CD4-positive, alpha-beta T cell treated with Interleukin-2 at 100 ng/mL for 4 hours (primary cell): Measurements from ENCODE around the gene KIF1A.

Source experiments
- DNase-seq: peaks from one replicate; pipeline ENCODE4 v3.0.0-alpha.2; 2020; ENCODE audit warnings: low spot score

KIF1A gene

DNA sequence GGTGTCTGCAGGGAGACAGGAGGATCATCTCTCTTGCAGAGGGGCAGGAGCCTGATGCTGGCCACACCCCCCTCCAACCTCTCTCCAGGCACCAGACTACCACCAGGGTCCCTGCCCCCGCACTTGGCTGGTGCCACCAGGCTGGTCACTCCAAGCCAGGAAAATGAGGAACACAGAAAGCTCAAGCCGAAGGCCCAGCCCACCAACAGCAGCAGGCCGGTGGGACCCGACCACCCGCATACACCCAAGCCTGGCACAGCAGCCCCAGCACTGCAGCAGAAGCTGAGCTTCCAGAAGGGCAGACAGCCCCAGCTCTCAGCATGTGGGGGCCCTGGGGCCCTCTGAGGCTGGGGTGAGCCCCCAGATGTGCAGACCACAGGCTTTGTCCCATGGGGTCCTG, 52.7 kb downstream of the KIF1A start:
- DNase-seq: no peak

- no peak for DNase-seq
These were observed 53.9 kb downstream of the KIF1A start for GRCh38 chr2:240766072-240766471.

- DNase-seq: no peak
These were observed 55.0 kb downstream of the KIF1A start for GRCh38 chr2:240765007-240765406.

DNA sequence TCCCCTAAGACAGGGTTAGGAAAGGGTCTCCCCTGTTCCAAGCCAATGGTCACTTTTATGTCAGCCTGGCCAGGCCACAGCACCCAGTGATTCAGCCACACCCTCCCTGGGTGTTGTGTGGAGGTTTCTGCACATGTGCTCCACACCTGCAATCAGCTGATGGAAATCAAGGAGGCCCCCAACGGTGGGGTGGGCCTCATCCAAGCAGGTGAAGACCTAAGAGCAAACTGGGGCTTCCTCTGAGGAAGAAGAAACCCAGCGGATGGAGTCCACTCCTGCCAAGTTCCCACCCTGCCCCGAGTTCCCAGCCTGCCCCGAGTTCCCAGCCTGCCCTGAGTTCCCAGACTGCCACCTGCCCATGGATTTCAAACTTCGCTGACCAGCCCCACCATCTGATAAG, 55.4 kb downstream of the KIF1A start:
- no peak for DNase-seq

DNA sequence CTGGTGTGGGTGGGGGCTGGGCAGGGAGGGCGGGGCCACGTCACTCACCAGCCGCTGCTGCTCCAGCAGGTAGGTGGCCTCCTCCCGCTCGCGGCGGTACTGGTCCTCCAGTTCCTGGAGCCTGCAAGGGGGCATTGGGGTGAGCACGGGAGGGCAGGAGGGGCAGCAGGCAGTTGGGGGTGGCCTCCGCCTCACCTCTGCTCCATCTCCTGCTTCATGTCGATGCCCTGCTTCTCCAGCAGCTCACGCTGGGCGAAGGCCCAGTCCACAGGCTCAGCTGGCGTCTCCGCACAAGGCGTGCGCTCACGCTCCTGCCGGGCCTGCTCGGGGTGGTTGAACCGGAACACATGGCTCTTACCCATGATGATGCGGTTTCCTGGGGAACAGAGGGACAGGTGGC, 57.0 kb downstream of the KIF1A start:
- no peak for DNase-seq

GRCh38 chr2:240762249-240762648, 57.8 kb downstream of the KIF1A start:
- no peak for DNase-seq

DNA sequence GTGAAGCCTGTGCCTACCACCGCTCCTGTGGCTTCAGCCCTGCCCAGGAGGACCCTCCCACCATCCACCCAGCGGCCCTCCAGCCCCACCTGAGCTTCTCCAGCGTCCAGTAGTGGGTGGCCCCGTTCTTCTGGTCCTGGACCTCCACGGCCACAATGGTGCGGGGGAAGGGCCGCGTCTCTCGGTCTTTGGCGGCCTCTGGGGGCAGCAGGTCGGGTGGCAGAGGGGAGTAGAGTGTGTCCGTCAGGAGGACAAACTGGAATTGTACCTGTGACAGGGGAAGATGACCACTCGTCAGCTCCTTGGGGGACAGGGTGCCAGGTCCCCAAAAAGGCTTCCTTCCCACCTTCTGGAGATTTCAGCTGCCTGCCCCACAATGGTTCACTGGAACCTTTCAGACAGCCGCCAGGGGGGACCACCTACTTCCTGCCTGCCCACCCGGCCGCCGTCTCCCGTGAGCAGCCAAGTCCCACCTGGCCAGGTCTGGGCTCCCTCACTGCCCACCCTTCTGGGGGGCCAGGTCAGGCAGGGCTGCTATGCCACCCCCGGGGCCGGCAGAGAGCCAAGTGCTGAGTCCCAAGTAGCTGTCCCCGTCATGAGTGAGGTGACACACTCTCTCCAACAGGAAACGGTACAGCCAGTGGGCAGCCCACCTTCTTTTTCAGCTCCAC, 59.3 kb downstream of the KIF1A start:
- no peak for DNase-seq

- DNase-seq: no peak
These were observed 59.9 kb downstream of the KIF1A start for GRCh38 chr2:240760121-240760520.

- no peak for DNase-seq
These were observed 60.6 kb downstream of the KIF1A start for GRCh38 chr2:240759459-240759858.

DNA sequence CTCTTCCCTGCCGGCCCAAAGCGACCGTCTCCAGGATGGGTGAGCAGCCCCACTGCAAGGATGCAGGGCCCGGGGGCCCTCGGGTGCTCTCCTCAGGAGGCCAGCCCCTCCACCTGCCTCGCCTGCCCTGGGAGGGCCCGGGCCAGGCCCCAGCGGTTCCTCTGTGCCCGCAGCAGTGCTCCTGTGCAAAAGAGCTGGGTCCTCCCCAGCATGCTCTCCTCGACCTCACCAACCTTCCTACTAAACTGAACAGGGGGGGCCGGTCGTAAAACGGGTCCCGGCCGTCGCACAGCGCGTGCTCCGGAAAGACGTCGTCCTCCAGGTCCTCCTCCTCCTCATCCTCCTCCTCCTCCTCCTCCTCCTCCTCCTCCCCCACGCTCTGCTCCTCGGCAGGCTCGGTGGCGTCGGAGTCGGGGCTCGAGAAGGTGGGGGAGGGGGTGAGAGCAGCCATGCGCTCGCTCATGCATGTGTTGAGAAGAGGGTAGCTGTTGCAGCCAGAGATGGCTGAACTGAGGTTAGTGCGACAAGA, 62.9 kb downstream of the KIF1A start:
- DNase-seq: no peak

- DNase-seq: no peak
These were observed 67.8 kb downstream of the KIF1A start for GRCh38 chr2:240752209-240752608.

DNA sequence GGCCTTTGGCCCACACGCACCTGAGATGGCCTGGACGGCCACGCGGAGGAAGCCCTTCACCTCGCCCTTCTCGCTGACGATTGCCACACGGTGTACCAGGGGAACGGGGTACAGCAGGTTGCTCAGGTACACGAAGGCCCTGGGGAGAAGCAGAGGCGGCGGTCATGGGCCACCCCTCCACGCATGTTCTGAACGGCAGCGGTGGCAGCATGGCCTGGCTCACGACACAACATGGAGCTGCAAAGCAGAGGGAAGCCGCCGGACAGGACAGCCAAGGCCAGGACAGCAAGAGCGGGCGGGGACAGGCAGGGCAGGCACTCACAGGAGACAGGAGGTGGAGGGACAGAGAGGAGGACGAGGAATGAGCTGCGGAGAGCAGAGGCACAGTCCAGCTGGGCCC, 69.6 kb downstream of the KIF1A start:
- no peak for DNase-seq

- DNase-seq: no peak
These were observed 70.5 kb downstream of the KIF1A start for GRCh38 chr2:240749516-240749915.

GRCh38 chr2:240747256-240747655, 72.8 kb downstream of the KIF1A start:
- DNase-seq: no peak

DNA sequence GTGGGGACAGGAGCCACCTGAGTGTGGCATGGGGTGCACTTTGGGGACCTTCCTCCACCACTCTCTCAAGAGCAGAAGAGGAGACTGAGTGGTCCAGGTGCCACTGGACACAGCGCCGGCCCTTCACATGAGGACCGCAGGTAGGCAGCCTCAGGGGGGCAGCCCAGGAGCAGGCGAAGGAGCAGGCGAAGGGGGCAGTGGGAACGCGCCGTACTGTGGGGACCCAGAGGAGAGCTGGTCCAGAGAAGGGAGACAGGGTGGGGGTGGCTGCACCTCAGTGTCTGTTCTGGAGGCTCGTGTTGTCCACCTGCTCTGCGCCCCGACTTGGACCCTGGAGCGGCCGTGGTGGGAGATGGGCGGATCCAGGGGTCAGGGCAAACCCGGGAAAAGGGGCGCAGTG, 73.3 kb downstream of the KIF1A start:
- no peak for DNase-seq

GRCh38 chr2:240745962-240746361, 74.1 kb downstream of the KIF1A start:
- no peak for DNase-seq

DNA sequence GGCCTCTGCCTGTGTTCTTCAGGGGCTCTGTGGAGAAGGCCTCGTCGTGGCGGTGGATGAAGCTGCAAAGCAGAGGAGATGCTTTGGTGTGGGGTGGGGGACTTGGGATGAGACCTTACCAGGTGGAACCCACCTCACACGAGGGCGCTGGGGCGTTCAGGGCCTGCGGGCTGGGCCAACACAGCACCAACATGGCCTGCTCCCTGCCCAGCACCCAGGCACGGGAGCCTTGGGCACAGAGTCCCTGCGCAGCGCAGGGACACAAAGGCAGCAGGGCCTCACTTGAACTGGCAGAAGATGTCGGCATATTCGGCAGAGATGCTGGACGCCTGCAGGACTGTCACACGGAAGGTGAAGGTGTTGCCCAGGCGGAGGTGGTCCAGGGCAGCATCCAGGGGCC, 74.6 kb downstream of the KIF1A start:
- no peak for DNase-seq

DNA sequence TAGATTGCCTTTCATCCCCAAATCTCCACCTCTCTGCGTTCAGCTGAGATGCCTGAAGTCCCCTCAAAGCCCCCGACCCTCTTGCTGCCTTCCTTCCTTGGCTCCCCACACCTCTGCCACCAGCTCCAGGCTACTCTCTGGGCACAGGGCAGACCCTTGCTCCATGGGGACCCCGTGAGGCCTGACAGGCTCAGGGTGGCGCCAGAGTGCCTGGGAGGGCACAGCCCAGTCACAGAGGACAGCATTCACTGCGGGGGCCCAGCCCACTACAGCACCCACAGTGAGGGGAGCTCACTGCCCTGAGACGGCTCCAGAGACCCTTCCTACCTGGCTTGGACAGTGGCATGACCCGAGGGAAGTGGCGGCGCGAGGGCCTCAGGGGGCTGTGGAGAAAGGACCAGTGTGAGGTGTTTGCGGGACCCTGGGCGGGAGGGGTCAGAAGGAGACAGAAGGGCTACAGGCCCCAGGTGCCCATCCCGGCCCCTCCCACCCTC, 77.4 kb downstream of the KIF1A start:
- DNase-seq: no peak

GRCh38 chr2:240741091-240741490, 78.9 kb downstream of the KIF1A start:
- no peak for DNase-seq

DNA sequence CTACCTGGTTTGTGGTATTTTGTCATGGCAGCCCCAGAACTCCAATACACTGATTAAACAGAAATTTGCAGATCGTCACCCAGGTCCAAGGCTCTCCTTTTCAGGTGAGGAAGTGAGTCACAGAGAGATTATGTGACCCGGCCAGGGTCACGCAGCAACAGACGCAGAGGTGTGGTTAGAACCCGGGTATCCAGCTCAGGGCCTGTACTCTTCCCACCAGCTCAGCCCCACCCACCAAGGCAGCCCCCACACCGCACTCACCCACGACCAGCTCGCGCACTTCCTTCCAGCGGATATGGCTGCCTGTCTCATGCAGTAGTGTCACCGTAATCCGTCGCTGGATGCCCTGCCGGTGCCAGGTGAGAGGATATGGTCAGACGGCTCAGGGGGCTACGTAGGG, 80.2 kb downstream of the KIF1A start:
- DNase-seq: peak; percentile 22

DNA sequence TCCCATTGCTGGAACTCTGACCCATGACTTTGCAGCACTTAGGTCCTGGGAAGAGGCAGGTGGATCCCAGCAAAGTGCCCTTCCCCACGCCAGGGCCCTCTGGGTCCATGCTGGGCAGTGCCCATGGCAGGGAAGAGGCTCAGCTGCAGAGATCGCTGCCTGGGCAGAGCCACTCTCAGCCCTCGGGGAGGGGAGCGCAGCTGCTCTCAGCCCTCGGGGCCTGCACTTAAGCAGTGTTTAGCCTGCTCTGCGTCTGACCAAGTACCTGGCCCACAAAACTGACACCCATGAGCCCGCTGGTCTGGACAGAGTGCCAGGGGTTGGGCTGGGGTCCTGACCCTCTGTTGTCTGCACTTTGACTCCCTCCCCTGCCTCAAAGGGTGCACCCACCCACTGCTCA, 82.1 kb downstream of the KIF1A start:
- no peak for DNase-seq

DNA sequence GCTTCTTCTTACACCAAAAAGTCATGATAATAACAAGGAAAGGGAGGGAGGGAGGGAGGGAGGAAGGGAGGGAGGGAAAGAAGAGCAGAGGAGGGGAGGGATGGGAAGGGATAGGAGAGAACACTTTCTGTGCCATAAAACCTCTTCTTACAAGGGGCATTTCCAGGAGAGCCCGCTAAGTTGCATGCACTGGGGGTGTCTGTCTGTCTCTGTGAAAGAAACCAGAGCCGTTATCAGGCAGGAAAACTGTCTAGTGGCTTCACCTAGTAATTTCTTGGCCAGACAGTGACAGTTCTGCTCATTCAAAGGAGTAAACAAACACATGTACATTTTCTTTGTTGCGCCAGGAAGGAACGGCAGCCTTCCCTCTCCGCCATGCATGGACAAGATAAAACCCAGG, 82.5 kb downstream of the KIF1A start:
- DNase-seq: no peak

DNA sequence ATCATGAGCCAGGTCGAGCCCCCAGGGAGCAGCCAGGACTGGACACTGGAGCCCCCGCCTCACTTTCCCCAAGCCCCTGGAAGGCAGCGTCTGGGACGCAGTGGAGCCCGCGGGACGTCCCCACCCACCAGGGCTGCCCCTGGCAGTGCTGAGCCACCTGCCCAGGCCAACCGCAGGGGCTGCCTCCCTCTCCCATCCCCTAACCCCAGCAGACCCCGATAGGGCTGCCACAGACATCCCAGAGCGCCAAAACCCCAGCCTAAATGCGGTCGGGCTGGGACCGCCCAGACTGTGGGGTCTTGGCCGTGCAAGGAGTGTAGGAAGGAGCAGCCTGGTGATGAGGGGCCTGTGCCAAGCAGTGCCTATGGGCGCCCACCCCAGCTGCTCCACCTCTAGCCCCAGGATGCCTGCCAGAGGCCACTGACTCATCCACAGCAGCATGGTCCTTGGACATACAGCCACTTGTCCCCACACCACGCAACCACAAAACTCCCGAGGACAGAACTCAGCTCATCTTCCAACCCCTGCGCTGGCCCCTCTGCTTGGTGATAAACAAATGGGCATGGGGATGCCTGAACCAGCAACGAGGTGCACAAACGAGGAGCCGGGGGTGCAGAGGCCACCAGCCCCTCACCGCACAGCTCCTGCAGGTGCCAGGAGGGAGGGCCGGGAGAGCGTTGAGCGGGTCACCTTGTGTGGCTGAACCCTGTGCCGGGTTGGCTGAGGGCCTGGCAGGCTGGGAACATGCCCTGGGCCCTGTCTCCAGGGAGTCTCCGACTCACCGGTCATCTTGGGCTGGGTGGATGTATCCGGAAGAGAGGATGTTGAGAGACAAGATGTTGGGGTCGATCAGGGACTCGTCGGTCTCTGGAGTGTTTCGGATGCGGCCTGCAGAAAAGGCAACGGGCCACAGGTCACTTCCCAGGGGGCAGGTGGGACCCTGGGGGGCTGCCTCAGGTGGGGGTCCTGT, 83.5 kb downstream of the KIF1A start:
- no peak for DNase-seq
